Fibroblast of skin of right quadriceps (primary cell): ENCODE results near the gene SDK1.

Source experiments
- DNase-seq: peaks from one replicate; pipeline ENCODE4 v3.0.0-alpha.2; 2013

SDK1 gene

DNA sequence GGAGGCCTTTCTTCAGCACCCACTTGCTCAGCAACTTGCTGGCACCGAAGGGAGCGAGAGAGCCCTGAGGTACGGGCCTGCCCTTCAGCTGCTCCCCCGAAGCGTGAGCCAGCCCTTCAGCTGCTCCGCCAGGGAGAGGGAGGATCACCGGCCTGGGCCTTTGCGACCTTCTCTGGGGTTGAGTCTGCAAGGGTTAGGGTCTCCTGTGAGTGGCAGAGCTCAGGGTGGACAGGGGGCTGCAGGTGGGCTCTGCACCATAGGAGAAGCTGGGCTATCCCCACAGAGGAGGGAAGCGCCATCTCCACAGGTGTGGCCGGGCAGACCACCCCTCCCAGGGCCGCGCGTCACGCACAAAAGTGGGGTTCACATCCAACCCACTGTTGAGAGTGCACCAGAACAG, 890.5 kb downstream of the SDK1 start:
- DNase-seq, result no peak

DNA sequence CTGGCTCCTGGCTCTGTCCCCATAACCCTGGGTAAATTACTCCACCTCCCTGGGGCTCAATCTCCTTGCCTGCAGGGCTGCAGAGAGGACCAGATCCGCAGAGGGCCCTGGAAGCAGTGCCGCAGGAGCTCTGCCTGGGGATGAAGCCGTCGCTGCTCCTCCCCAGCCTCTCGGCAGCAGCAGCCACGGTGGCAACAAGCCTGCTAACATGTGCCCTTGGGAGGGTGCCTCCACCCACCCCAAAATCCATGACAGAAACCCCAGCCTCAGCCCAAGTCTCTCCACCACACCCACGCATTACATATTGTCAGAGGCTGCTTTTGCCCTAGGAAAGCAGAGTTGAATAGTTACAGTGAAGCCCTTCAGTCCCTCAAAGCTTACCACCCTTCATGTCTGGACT, 894.6 kb downstream of the SDK1 start:
- no peak for DNase-seq

DNA sequence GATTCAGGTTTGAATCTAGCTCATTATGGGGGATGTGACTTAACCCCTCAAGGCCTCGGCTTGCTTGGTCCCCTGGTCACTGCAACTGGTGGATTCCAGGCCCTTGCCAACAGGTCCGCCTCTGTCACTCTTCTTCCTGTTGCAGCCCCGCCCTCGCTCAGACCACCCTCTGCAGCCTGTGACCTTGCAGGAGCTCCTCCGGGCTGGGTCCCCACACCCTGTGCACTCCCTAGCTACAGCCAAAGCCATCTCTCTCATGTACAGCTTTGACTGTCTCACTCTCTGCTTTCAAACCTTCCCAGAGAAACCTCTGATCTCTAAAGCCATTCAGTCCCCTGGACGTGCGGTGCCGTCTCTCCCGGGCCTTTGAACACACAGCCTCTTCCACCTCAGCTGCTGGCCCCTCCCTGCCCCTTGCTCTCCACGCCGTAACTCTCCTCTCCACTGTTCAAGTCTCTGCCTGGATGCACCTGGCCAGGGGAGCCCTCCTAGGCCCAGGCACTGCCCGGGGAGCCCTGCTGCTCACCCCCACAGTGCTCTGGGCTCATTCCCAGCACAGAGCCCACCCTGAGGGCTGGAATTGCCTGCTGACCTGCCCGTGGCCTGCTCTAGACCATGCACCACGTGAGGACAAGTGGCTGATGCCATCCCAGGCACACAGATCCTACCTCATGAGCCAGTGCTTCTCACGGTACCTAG, 895.2 kb downstream of the SDK1 start:
- DNase-seq, result no peak

DNA sequence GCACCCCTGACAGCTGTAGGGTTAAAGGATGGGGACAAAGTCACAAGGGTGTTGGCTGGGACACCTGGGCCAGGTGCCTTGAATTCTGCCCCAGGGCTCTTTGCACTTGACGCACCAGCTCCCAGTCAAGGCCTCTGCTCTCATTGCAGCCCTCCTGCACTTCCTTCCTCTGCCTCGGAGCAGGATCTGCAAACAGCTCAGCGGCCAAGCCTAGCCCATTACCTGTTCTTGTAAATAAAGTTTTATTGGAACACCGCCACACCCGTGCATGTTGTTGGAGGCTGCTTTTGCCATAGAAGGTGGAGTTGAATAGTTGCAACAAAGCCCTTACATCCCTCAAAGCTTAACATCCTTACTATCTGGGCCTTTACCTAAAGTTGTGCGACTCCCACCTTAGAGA, 897.2 kb downstream of the SDK1 start:
- no peak for DNase-seq

DNA sequence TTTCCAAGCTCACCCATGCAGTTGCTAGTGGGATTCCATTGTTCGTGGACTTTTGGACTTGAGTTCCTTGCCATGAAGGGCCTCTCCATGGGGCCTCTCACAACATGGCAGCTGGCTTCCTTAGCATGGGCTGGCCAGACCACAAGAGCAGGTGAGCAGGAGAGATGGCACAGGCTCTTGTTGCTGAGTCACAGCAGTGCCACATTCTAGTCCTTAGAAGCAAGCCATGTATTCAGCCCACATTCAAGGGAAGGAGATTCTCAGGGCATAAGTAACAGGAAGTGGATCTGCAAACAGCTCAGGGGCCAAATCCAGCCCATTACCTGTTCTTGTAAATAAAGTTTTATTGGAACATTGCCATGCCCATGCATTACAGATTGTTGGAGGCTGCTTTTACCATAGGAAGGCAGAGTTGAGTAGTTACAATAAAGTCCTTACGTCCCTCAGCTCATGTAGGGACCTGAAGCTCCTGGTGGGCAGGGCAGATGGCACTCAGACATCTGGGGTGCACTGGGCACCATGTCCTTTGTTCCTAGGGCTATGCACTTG, 899.6 kb downstream of the SDK1 start:
- DNase-seq, result no peak

DNA sequence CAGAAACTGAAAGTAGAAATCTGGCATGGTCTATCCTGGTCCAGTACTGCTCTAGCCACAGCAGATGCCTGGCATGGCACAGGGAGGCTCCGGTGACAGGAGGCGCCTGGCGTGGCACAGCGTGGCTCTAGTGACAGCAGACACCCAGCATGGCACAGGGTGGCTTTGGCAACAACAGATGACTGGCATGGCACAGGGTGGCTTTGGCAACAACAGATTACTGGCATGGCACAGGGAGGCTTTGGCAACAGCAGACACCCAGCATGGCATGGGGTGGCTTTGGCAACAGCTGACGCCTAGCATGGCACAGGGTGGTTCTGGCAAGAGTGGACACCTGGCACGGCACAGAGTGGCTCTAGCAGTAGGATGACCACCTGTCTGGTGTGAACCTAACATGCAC, 900.5 kb downstream of the SDK1 start:
- DNase-seq, result no peak

DNA sequence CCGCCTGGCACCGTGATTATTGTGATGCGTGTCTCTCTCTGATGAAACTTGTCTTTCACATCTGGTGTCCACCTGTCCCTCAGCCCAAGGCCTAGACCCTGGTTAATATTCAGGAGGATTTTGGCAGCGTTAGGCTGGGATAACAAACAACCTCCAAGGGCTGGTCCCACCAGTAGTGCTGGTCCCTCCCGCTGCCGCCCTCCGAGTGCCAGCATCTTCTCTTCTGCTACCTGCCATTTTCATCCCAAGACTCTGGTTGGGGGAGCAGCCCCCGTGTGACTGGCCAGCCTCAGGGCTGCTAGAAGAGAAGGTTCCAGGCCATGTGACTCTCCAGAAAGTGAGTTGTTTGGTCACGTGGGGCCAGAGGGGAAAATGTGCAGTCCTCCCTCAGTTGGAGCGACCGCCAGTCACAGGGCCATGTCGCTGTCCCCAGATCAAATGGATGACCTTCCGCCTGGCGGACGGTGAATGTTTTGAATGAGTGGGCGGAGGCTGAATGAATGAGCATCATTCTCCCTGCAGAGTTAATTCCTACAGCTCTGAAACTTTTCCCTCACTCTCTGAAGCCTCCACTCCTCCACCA, 901.2 kb downstream of the SDK1 start:
- no peak for DNase-seq

DNA sequence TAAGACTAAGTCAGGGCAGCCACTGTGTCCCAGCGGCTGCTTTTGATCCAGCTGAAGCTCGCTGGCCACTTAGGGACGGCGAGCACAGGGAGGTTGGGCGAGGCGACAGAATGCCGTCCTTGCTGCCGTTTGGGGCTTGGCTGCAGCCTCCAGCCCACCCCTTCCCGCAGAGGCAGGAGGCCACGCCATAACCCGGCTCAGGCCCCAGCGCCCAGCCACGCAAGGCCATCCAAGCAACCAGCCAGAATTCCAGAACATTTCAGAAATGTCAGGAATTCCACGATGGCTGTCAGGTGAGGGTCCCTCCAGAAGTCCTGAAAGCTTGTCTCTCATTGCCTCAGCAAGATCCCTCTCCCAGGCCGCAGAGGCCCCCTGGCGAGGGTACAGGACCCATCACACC, 901.9 kb downstream of the SDK1 start:
- no peak for DNase-seq

DNA sequence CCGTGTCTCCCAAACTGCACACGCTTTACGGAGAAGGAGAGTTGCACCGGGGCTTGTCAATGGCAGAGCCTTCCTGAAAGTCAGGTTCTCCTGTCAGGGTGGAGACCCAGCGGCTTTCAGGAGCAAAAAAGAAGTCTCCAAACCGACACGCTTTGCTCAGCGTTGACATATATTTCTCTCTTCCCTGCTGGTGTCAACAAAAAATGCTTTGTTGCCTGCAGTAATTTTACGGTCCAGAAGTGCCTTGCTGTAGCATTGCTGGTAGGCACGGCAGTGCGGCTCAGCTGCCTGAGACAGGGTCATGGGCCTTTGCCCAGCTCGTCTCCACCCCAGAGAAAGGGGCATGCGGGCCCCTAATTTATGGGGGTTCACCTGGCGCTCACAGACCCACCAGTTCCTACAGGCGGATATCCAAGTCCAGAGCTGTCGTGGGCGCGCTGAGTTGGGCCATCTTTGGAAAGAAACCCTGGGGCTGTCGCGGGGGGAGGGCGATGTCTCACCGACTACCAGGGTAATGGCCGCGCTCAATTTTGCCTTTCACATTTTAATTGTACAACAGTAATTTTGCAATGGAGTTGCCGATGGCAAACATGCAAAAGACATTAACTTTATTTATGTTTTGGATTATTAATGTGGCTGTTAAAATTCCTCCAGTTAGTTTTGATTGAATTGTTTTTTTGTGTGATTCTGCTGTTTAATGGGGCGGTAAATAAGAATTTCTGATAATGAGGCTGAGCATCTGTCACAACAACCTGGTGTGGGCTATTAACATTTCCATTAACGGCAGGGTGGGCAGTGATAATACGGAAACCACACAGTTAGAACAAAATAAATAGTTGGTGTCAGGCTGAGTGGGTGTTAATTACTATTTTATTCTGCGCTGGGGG, 902.8 kb downstream of the SDK1 start:
- DNase-seq, result no peak

DNA sequence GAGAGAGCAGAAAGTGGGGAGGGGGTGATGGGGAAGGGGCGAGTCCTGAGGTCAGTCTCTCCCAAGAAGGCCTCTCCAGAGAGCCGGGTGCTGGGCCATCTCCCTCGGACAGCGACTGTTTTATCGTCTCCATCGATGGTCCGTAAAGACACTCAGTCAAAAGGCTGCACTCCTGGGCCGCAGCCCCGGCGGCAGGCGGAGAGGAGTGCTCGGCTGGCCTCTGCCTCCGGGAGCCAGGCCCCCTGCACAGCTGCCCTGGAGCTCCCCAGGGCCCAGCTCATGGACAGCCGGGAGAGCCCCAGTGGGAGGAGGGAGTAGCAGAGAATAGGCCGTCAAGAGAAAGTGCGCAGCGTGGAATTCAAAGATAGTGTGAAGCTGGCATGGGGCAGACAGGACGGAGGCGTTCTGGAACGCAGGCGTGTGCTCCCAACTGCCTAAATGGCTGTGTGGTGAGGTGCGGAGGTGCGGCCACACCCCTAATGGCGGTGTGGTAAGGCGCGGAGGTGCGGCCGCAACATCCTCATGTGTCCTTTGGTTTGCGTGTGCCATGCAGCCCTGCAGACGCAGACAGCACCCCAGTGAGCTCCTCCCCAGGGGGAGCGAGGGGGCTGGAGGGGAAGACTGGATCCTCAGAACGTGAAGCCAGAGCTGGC, 903.6 kb downstream of the SDK1 start:
- no peak for DNase-seq

DNA sequence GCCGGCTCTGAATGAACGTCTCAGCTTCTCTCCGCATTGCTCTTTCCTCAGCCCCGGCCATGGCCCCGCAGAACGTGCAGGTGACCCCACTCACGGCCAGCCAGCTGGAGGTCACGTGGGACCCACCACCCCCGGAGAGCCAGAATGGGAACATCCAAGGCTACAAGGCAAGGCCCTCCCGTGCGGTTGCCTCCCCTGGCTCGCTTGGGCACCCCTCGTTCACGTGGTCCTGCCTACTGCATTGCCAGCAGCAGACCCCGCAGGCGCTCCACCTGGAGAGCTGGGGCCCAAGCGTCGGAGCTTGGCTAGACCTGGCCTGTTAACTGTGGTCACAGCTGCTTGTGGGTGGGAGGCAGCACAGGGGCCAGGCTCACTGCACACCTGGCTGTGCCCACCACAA, 904.8 kb downstream of the SDK1 start:
- DNase-seq, result no peak

DNA sequence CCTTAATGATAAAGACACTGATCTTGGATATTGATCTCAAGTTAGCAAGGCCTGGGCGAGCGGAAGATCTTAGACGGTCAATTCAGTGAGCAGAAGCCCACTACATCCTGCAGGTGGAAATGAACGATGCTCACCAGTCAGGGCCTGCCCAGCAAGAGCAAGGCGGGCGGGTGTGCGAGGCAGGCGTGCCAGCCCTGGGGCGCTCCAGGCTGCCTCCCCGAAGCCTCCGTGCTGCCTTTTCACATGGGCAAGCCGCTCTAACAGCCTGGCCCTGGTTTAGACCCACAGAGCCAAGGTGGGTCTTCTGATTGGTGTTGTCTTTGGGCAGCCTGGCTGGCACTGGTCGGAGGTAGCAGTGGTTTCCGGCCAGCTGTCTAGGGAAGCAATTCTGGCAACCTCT, 906.0 kb downstream of the SDK1 start:
- no peak for DNase-seq

DNA sequence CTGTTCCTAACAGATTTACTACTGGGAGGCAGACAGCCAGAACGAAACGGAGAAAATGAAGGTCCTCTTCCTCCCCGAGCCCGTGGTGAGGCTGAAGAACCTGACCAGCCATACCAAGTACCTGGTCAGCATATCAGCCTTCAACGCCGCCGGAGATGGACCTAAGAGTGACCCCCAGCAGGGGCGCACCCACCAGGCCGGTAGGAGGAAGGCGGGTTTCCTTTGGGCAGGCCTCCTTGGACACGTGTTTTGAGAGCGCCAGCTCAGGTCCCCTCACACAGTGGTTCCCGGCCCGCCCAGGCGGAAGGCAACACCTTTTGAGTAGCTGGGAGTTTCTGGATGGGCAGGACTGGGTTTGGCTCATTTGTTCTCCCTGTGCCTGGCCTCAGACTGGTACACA, 907.0 kb downstream of the SDK1 start:
- DNase-seq, result no peak

DNA sequence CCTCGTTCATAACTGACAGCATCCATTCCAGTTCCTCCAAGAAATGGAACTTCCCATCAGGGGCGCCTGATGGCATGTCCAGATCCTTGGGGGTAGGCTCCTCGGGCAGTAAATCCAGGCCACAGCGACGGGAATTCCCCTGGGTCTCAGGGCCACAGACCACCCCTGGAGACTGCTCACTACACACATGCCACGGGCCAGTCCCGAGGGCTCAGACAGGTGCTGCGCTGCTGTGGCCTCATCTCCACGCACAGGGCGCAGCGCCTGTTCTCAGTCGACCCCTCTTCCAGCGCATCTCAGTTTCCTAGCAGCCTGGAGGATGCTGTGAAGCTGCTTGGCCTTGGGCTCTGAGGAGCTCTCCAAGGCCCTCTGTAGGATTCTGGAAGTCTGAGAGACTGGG, 907.5 kb downstream of the SDK1 start:
- no peak for DNase-seq

DNA sequence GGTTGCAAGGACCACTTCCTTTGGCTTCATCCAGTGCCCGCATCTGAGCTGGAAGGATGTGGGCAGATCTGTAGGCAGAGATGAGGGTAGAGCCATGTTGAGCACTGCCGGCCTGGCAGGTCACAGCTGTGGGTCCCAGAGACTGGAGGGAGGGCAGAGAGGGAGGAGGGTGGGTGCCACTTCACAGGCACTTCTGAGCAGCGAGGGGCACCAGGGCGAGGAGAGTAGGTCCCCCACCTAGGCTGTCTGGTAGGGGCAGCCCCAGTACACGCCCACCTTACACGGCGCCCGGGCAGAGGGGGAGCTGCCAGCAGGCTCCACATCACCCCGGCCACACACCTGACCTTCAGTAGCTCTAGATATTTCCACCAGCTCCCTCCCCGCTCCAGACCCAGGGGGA, 908.1 kb downstream of the SDK1 start:
- no peak for DNase-seq

DNA sequence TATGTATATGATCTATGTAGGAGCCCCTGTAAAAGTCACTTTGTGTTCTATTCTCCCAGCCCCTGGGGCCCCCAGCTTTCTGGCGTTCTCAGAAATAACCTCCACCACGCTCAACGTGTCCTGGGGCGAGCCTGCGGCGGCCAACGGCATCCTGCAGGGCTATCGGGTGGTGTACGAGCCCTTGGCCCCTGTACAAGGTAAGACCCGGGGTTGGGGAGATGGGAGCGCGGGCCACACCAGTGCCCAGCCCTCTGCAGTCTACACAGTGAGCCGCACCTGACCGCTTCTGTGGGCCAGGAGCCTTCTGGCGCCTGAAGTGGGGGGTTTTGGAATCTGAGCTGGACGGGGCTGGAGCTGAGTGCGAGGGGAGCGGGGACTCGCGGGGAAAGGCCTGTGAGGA, 908.9 kb downstream of the SDK1 start:
- DNase-seq, result no peak

DNA sequence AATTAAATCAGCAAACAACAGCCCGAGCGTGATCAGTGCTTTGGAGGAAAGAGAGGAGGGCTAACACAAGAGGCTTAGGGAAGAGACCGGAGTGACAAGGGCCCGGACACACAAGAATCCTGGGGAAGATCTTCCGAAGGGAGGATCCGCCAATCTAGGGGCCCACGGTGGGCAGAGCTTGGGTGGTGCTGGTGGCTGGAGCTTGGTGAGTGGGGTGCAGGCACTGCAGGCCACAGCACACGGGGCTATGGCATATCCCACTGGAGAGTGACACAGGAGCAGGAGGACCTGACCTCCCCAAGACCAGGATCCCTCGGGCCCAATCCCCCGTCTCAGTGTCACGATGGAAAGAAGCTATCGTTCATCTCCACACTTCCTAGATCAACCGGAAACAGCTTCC, 909.8 kb downstream of the SDK1 start:
- no peak for DNase-seq

DNA sequence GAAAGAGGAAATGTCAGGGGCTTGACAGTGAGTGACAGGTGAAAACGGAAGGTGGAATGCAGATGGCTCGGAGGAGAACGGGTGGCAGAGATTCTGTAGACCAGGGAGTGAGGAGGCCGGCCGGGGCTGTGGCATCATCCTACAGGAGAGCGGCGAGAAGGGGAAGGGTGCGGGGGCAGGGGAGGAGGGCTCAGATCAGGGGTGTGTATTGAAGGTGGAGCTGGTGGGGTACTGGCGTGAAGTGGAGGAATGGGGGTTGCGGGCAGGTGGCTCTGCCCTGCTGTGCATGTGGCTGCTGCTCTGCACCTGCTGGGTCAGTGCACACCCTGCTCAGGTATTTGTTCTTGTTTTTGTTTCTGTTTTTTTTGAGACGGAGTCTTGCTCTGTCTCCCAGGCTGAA, 910.2 kb downstream of the SDK1 start:
- DNase-seq, result no peak

DNA sequence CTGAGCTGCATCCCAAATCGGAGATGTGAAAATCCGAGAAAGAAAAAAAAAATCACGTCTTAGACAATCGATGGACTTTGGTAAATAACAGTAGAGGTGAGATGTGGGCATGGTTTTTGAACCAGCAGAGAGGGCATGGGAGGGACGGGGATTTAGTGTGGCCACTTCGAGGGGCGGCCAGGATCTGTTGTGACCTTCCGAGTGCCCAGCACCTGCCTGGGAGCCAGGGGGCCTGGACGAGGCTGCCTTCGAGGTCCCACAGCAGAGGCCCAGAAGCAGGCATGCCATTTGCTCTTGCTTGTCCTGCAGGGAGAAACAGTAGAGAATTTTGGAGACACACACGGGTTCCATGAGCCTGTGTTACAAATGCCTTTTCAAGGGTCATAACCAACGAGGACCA, 911.3 kb downstream of the SDK1 start:
- DNase-seq, result no peak

DNA sequence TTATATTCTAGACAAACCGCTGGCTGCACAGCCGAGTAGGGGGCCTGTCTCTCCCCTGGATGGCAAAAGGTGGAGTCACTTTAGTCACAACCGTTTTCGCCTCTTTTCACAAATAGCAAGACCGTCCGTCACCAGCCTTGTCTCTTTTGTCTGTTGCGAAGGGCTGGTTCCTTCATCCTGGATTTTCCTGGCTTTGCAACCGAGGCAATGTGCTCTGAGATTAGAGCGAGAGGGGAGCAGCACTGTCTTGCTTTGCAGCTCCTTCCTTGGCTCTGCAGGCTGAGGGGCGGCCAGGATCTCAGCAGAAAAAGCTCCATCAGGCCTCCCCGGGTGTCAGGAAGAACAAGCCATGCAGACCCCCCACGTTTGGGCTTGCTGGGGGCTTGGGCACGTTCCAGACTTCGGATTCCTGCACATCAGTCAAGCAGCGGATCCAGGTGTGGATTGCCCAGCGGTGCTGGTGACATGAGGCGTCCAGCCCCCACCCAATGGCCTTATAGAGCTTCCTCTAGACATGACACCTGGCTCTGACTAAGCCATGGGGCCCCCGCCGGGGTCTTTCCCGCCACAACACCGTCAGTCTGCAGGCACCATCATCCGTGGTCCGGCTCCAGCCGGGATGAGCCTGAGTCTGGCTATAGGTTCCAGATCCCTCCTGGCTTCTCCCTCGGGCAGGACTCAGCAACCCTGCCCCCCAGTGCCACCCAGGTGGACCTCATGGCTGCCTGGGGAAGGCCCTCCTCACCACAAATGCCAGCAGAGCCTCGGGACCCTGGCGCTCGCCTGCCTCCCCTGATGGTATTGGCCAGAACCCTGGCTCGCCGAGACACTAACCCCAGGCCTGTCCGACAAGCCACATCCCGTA, 913.5 kb downstream of the SDK1 start:
- DNase-seq, result no peak

DNA sequence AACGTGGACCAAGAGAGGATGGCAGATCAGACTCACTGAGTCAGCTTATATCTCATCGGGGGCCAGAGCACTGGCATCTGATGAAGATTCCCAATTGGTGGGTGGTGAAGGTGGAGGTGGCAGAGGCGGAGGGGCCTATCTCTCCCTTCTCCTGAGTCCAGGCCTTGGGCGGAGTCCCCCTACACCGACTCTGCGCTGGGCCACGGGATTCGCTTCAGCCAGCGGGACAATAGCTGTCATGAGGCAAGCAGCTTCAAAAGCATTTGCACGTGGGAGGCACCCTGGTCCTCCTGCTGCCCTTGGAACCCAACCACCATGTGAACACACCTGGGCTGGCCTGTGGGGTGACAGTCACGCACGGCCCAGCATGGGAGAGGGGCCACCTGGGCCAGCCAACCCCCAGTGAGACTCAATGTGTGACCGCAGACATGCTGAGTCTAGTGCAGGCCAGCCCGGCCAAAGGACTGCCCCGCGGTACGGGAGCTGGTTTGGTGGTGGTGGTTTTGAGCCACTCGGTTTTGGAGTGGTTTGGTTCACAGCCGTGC, 914.2 kb downstream of the SDK1 start:
- no peak for DNase-seq

DNA sequence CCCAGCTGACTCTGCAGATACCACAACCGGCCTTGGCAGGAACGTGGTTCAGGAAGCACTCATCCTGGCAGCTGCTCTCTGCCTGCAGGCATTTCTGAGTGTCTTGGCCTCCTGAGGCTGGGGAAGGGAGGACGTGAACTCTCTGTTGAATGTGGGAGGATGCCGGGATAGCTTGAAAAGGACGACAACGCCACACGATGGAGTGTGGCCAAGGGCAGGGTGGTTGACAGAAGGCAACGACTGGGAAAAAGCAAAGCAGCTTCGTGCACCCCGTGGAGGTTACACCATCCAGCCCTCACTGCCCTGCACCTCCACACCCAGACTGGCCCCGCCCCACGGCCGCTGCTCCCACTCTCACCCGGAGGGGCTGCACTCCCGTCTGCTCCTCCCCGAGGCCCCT, 915.0 kb downstream of the SDK1 start:
- no peak for DNase-seq
